ENCODE data around the gene PXDC1.
"Not testable (repeated sequence)": the region's sequence is repeated elsewhere in the genome, so short reads cannot be mapped to it uniquely, and the experiment has no call there.

Gene PXDC1

DNA sequence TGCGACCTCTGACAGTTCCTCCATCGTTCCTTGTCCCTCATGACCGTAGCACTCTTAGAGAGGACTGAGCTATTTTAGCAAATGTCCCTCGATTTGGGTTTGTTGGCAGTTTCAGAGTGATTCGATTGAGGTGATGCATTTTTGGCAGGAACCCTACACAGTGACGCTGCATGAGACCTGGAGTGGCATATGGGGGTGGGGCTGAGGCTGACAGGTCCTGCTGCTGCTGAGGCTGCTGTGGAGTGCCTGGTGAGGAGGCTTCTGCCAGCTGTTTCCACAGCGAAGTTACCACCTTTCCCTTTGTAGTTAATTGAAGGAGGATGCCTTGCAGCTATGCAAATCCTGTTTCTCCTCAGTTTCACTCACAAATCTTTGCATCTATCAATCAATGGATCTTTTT is 19.8 kb downstream of the PXDC1 start:
- no peak for DNase-seq (ENCODE audit: low read depth)

DNA sequence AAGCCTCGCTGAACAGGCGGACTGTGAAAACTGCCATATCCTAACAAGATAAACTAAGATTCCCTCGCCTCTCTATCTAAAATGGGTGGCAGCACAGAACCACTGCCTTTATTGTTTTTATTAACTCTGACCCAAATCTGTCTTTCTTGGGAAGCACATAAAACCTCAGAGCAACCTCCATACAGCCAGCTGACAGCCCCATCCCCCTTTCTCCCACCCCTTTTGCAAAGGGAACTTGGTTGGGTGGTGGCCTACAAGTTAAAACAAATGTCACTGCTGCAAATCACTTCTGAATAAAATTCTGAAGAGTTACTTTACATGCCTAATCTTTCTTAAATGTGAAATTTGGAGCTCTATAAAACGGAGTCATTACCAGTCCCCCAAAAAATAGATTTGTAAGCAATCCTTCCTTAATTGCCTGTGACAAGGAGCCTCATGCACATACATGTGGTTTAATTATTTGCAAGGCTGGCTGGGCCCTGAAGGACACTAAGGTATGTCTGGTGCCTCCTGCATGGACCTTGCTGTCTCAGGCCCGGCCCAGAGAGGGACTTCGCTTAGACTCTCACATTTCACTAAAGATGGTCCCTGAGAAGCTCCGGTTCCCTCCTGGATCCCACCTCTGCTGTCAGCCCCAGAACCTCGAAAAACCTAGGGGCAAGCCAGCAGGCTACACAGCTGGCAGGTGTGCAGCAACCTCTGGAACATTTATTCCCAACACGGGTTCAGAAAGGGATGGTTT is 21.7 kb downstream of the PXDC1 start:
- no peak for DNase-seq (ENCODE audit: low read depth)

DNA sequence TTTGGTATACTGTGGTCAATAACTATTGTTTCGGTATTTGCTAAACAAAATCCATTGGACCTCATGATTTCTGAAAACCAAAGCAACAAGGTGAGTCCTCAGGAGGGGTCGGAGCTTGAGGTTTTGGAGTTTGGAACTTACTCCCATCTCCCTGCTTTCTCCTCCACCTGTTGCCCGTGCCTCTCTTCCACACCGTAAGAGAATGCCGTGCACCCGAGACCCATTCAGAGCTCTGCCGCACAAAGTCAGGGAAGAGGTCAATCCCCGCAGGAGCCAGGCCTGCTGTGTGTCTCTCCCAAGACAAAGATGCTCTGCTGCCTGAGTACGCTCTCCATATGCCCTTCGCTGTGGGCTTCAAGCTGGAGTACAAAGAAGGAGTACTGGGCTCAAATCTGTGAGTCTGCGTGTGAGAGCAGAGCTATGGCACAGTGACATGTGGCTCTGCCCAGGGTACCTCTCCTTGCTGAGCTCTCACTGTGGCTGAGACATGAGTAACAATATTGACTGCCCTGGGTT is 23.9 kb downstream of the PXDC1 start:
- DNase-seq (ENCODE audit: low read depth) = no peak

DNA sequence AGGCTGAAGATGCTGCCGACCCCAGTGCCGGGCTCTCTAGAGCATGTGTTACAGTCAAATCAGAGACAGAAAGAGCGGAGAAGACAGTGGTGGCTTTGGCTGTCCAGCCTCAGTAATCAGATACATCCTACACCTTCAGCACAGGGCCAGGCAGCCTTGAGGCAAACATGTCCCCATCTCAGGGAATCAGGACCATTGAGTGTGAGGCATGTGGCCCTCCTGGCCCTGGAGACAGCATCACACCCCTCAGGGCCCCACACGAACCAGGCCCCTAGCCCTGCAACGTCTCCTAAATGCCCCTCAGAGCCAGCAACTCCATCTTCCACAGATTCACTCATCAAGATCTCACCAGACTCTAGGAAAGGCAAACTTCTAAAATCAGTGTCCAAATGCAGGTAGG is 24.5 kb downstream of the PXDC1 start:
- DNase-seq (ENCODE audit: low read depth) = no peak

DNA sequence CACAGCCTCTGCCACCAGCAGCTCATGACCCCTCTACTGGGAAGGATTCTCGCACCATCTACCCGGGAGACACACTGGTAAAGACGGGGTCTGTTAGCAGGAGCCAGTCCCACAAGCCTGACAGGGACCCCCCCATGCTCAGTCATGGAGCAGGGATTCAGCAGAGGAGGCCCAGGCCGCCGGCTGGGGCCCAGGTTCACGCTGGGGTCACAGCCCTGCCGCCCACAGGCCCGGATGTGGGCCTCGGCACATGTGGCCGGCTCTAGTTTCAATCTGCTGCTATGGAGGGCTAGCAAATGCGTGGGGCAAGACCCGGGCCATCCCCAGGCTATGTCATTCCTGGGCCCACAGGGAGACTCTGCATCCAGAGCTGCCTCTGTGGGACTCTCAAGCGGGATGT is 25.1 kb downstream of the PXDC1 start:
- no peak for DNase-seq (ENCODE audit: low read depth)

DNA sequence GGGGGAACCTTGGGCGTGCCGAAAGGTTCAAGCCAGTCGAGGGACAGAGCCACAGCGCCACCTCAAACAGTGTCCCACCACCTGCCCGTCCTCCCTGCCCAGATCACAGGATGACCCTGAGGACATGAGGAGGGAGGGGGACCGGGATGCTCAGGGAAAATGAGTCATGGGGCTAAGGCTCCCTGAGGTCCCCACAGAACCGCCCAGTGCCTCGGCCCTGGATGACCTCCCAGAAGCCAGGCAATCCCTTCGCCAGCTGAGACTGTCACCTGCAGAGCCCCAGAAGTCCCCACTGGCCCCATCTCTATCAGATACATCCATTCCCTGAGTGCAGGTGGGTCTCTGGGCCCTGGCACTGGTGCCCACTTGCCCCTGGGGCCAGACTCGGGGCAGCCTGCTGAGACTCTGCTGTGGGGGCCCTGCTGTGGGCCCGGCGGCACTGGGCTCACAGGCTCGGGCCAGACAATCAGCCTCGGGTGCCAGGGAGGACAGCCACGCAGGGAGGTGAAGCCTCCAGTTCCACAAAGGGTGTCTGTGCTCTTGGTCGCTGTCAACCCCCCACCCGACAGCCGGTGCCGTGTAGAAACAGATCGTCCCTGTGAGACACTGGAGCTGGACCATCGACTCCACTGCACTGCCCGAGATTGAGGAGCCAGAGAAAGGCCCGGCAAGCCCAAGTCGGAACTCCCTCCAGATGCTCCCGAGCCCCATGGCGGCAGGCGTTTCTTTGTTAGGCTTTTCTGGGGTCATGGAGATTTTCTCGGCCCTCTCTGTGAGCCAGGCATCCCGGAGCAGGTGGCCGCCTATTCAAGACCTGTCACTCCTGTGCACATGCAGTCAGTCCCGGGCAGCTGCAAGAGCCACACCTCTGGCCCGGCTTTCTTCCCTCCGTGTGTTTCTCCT is 26.1 kb downstream of the PXDC1 start:
- no peak for DNase-seq (ENCODE audit: low read depth)

DNA sequence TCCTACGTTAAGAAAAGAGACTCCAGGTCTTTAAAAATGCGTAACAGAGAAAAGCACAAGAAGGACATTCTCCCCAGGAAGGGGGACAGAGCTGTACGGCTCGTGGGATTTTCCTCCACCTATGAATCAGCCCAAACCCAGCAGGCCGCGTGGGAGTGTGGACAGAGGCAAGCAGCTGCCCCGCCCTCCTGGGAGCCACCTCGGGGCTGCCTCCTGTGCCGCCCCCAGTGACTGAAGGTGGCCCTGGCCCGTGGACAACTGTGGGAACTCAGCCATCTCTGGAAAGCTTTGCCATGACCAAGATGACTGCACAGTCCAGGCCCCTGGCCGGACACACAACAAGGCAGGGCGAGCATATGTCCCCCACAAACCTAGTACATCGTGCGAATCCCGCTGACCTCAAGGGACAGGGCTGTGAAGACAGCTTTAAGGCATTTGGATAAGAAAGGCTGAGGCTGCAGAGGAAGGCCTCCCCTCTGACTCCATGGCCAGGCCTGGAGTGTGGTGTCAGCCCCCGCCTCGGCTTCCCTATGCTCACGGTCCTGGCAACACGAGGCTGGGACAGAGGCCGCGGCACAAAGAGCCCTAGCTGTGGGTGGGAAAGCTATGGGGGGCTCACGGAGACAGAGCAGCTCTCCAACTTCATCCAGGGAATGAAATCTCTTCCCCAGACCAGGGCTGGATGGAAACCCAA is 26.9 kb downstream of the PXDC1 start:
- DNase-seq (ENCODE audit: low read depth) = no peak

DNA sequence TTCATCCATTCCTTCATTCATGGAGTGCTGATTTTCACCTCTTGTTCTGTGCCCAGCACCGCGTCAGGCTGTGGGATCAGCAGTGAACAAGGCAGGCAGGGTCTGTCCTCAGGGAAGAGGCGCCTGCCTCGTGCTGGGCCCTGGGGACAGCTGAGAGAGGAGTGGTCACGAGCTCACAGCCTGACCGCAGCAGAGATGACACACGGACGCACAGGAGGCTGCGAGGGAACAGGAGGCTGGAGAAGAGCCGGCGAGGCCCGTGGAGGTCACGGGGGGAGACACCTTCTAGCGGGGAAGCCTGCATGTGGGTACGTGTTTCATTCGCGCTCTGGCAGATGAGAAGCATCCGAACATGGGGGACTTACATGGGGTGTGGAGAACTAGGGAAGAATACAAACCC is 27.5 kb downstream of the PXDC1 start:
- no peak for DNase-seq (ENCODE audit: low read depth)

DNA sequence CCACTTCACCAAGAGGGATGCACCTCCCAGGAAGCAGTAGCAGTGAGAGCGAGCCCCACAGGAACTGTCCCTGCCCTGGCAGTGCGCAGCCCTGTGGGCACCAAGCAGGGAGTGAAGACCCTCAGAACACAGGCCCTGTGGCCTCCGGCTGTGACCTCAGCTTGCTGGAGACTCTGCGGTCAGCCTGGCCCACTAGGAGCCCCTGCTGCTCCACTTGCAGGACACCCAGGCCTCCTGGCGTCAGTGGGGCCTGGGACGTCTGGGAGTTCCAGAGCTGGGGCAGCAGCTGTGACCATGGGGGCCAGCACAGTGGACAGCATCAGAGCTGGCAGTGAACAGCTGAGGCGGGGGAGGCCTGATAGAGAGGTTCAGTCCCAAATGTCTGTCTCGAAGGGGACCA is 28.3 kb downstream of the PXDC1 start:
- DNase-seq (ENCODE audit: low read depth) = no peak

DNA sequence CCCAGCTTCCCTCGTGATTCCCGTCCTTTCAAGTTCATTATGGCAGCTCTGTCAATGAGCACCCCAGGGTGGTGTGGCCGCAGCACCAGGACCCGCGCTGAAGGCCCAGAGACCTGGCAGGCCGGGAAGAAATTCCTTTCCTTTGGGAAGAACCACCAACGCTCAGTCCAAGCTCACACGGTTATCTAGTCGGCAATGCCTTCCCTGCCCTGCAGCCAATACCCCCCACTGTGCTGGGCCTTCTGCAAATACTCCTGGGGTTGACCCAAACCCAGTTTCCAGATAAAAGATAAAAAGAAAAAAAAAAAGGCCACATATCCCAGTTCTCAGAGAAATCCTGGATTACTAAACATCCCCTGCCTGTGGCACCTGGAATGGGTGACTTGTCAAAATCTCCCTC is 28.7 kb downstream of the PXDC1 start:
- no peak for DNase-seq (ENCODE audit: low read depth)

DNA sequence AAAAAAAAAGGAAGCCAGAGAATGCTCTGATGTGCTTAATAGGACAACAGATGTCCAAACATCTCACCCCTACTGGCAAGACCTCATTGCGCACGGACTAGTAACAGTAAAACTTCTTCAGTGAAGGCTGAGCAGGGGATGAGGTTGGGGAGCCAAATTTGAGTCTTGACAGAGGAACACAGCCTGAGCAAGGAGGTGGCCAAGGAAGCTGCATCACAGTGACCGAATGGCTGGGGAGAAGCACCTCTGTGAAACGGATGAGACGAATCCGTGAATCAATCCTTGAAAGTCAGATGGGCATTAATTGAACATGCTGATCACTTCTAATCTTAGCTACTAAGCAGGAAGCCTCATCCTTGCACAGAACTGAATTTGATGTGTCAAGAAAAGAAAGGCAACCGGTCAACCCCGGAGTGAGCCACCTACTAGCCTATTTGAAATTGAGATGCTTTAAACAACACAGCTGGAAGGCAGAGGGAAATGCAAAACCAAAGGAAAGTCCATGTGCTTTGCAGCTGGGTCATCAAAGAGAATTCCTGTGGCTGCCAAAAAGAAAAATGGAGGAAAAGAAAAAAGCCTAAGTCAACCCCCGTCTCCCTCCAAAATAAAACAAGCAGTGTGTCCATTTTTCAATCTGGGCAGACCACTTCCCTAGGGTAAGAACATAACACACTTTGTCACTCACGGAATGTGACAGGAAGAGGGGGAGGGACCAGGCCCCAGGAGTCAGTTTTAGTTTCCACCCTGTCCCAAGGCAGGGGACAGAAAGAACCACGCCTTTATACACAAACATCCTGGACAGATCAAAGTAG is 29.5 kb downstream of the PXDC1 start:
- no peak for DNase-seq (ENCODE audit: low read depth)

DNA sequence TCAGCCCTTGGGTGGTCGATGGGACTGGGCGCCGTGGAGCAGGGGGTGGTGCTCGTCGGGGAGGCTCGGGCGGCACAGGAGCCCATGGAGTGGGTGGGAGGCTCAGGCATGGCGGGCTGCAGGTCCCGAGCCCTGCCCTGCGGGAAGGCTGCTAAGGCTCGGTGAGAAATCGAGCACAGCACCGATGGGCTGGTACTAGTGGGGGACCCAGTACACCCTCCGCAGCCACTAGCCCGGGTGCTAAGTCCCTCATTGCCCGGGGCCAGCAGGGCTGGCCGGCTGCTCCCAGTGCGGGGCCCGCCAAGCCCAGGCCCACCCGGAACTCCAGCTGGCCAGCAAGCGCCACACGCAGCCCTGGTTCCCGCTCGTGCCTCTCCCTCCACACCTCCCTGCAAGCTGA is 30.7 kb downstream of the PXDC1 start:
- DNase-seq (ENCODE audit: low read depth) = not testable (repeated sequence)

DNA sequence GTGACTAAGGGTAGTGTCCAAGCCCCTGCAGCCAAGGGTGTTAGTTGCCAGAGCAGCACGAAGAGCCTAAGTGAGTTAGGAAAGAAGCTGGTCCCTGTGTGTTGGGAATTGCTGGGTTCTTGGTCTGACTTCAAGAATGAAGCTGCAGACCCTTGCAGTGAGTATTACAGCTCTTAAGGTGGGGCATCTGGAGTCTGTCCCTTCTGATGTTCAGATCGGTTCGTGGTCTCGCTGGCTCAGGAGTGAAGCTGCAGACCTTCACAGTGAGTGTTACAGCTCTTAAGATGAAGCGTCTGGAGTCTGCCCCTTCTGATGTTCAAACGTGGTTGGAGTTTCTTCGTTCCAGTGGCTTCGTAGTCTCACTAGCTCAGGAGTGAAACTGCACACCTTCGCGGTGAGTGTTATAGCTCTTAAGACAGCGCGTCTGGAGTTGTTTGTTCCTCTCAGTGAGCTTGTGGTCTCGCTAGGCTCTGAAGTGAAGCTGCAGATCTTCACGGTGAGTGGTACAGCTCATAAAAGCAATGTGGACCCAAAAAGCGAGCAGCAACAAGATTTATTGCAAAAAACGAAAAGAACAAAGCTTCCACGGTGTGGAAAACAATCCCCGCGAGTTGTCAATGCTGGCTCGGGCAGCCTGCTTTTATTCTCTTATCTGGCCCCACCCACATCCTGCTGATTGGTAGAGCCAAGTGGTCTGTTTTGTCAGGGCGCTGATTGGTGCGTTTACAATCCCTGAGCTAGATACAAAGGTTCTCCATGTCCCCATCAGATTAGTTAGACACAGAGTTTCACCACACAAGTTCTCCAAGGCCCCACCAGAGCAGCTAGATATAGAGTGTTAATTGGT is 31.8 kb downstream of the PXDC1 start:
- DNase-seq (ENCODE audit: low read depth) = no peak

DNA sequence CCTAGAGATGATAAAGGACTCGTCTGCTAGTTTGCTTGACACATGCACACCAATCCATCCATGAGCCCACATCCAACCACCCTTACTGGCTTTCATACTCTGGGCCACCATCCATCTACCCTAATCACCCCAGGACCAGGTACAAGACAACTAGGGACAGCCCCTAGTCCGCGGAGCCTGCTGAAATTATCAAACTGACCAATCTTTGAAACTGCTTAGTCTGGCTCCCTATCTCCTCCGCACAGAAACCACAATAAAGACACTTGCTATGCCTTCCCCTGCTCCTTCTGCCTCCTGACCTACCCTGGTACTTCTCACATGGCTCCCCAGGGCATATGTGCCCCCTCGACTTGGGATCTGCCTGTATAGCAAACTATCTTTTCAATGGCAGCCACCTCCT is 33.1 kb downstream of the PXDC1 start:
- DNase-seq (ENCODE audit: low read depth) = no peak

DNA sequence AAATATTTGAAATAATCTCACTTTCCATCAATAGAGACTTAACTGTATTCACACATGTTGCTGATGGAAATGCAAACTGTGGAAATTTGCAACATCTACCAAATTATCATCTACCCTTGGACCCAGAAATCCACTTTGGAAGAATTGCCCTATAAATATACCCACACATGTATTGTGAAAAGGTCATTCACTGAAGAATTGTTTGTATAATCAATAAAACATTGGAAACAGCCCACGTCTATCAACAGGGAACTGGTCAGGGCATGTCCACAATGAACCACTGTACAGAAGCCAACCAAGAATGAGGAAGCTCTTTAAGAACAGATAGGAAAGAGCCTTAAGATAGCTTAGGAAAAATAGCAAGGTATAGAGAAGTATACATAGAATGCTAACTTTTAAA is 36.2 kb downstream of the PXDC1 start:
- no peak for DNase-seq (ENCODE audit: low read depth)

DNA sequence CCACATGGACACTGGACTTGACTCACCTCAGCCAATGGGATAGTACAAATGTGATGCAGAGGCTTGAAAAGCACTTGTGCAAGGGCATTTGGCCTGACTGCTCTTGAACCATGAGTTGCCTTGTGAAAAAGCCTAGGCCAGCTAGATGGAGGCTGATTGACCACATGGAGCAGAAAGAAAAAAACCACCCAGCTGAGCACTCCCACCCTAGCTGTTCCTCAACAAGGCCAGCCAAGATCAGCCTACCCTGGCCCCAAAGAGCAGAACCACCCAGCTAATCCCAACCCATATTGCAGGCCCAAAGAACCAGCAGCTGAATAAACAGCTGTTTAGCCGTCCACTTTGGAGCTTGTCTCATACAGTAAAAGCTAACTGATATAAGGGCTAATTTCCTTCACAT is 36.7 kb downstream of the PXDC1 start:
- DNase-seq (ENCODE audit: low read depth) = no peak

DNA sequence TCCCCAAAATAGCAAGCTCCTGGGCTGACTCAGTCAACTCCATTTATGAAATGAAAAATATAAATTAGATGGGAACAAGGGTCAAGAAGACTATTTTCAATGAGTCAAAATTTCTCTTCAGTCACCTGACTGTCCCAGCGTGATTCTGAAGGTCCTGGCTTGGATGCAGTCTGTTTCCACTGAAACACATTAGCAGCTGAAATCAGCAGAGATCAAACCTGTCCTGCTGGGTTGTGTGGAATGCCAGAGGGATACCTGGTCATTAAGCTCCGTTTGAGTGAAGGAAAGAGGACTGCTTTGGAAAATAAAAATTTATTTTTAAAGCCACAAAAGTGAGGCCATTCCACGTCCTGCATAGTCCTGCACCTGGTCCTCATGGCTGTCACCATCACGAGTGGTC is 37.4 kb downstream of the PXDC1 start:
- DNase-seq (ENCODE audit: low read depth) = no peak

DNA sequence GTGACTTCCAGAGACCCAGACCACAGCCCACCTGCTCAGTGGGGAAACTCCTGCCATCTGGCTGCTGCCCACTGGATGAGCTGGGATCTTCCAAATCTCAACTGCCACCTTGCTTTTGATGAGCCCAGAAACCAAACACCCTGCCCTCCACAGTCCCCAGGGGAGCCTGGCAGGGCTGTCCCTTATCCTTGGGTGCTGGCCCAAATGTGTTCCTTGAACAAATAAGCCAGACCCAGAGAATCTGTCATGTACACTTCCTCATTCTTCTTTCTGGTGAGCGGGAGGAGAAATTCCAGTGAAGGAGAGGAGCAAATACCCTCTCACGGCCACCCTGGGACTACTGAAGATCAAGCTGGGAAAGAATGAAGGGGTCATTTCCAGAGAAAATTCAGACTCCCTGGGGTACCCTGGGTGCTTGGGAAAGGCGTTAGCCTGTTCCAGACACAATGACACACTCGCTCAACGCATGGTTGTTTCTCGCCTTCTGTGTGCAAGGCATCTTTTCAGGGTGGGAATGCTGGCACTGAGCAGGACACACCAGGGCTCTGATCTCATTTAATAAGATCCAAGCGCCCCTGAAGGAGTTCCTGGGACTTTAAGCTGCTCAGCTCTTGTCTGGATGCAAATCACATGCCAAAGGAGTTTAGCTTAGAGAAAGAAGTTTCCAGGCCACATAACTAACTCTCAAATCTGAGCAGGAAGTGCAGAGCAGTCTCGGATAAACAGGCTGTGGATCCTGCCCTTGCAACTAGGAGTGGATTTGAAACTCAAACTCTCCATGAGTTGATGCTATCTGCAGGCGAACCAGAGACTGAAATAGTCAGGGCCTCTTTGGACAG is 38.5 kb downstream of the PXDC1 start:
- no peak for DNase-seq (ENCODE audit: low read depth)

DNA sequence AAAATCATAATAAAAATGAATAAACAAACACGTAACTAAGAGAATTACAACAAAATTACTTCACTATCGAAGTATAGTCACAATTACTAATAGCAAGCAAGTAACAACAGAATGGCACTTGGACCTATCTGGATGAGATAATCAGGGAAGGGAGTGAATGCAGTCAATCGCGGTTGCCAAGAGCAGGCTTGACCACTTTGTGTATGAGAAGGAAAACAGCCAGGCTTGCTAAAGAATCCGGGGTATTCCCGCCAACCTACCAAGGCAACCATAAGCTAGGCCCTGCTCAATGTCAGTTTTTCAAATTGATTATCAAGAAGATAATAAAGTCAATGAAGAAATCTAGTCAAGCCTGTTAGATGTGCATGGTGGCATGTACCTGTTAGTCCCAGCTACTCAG is 39.7 kb downstream of the PXDC1 start:
- no peak for DNase-seq (ENCODE audit: low read depth)

DNA sequence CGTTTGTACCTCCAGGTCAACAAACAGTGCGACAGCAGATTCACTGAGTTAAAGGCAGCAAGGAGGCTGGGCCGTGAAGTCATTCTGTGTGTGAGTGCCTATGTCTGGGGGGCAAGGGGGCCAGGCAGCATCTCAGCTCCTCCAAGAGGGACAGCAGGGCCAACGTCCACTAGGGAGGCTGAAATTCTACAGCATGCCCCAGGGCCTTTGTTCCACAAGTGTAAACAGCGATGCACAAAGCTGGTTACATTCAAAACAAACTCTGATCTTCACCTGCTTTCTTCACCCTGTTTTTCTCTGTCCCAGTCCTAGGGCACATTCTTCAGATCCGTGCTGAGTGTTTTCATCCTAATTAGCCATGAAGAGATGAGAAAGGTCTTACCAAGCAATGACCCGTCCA is 41.1 kb downstream of the PXDC1 start:
- DNase-seq (ENCODE audit: low read depth) = no peak

Measured in activated T-cell treated with anti-CD3 and anti-CD28 coated beads for 48 hours (primary cell).